AML-193 (cell line): ENCODE measurements around the gene CPT1A.

Experiments used
- DNase-seq, 2 experiments: peaks; one replicate each; lab custom pipeline; 2025; lab: John Stamatoyannopoulos, UW

Gene CPT1A

DNA sequence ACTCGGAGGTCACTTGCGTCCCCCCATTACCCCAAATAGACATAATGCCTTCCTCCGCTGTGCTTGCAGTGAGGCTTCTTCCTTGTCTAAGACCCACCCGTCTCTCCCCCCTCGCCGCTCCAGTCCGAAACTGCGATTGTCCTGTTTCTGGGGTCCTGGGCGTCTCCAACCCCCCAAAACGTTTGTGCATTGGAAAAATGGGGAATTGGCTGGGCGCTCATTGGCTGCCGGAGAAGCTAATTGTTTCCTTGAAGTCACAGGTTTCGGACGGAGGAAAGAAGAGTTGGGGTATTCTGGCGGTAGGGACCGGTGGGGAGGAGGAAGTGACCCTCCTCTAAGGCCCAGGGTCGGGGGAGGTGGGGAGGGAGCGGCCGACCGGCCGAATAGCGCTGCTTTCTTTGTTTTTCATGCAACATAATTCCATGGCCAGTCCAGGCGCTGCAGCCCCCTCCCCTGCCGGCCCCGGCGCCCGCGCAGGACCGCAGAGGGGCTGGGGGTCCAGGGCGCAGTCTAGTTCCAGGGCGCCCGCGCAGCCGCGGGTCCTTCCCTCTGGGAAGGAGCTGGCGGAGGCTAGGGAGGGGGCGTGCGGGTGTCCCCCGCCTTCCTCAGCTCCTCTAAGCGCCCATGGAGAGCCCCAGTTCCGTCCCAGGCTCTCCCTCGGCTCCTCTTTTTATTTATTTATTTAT is 12.7 kb upstream of the CPT1A start:
- no peak for DNase-seq

DNA sequence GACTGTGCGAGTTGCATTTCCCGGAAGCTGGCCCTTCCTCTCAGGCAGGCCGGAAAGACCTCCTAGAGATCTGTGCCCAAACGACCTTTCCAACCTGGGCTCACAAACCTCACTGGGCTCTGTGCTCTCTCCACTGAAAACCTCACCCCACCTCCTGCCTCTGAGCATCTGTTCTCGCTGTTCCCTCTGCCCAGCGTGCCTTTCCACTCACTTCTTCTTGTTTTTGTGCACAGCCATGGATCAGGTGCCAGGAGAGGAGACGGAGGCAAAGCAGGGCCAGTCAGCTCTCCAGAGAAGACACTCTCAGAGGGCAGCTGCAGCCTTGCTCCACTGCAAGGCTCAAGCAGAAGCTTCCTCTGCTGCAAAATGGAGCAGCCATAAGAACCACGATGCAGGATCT is 10.9 kb upstream of the CPT1A start:
- DNase-seq, result no peak

DNA sequence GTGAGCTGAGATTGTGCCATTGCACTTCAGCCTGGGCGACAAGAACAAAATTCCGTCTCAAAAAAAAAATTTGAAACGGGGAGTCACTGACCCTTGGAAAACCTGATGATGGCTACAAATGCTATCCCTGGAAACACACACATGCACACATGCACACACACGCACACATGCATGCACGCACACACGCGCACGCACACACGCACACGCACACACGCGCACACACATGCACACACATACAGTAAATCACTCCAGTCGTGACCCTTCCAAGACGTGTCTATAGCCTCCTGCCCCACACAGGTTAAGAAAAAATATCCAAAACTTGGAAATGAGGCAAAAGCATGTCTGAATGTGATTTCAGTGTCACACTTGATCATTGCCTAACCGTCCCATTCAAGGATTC is 6.7 kb upstream of the CPT1A start:
- no peak for DNase-seq

DNA sequence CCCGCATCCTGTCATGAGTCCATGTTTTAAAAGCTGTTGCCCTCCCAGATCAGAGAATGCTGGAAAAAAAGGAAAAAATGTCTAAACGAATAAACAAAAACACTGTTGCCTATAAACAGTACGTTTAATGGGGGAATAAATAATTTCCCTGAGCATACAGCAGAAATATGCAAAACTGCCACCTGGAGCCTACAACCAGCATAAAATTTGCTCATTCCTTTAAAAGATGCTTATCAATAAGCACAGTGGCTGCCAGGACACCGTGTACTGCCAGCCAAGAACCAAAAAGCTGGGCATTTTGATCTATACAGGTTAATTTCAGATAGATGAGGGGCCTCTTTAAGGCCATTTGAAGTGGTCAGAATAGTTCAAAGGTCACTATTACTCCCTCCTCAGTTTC is 5.7 kb upstream of the CPT1A start:
- no peak for DNase-seq

DNA sequence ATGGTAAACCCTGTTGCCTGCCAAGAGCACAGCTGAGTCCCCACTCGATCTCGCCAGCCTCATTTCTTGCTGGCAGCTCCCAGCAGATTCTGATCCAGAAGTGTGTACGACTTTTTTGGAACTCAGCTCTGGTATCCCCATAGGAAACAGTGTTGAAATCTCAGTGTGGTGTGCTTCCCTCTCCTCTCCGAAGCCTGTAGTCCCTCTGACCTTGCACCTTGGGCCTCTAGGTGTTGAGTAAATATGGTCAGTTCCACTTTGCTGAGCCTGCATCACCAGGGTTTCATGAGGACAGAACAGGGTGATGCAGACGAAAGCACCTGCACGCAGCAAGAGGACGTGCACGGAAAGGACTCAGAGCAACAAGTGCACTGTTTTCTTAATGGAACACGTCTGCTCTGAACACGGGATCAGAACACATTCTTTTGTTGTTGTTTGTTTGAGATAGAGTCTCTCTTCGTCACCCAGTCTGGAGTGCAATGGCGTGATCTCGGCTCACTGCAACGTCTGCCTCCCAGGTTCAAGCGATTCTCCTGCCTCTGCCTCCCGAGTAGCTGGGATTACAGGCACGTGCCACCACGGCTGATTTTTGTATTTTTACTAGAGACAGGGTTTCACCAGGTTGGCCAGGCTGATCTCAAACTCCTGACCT is 3.8 kb upstream of the CPT1A start:
- no peak for DNase-seq

DNA sequence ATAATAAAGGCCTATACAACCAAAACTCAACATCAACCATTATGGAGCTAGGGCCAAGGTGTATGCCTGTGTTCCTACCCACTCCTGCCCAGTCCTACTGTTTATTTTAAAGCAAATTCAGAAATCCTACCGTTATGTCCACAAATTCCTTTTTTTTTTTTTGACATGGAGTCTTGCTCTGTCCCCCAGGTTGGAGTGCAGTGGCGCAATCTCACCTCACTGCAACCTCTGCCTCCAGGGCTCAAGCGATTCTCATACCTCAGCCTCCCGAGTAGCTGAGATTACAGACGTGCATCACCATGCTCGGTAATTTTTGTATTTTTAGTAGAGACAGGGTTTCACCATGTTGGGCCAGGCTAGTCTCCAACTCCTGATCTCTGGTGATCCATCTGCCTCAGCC is 3.1 kb upstream of the CPT1A start:
- no peak for DNase-seq

DNA sequence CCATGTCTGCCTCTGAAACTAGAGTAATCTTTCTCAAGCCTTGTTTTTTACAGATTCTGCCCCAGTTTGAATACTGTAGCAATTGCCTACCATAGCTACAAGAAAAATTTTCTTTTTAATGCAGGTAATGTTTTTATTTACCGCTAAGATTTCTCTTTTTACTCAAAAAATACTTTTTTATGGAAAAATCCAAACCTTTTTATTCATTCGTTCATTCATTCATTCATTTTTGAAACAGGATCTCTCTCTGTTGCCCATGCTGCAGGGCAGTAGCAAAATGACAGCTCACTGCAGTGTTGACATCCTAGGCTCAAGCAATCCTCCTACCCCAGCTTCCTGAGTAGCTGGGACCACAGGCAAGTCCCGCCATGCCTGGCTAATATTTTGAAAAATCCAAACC is 2.7 kb upstream of the CPT1A start:
- peak in 1 of 2 experiments; percentile 14 for DNase-seq

DNA sequence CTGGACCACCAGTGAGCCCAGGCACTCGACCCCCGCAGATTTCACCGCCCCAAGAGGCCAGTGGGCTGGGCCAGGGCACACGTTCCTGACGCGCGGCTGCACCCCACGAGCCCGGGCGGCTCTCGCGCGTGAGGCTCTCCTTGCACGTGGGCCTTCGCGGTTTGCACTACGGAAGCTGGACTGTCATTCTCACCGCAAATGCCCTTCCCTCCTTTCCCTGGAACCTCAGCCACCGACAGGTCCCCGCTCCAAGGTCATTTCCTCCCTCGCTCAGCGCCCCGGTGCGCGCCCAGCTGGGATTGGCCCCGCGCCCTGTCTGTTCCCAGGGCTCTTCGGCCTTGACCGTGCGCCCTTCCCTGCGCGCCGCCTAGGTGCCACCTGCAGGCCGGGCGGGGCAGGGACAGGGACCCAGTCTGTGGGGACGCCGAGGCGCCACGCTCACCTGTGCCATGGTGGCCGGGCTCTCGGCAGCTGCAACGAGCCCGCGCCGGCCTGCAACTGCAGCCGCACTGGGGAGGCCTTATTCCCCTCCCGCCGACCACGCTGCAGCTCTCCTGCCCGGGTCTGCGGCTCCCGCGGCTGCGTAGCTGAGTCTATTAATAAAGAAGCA is 2.1 kb upstream of the CPT1A start:
- DNase-seq, result peak; percentile 75 to 76

DNA sequence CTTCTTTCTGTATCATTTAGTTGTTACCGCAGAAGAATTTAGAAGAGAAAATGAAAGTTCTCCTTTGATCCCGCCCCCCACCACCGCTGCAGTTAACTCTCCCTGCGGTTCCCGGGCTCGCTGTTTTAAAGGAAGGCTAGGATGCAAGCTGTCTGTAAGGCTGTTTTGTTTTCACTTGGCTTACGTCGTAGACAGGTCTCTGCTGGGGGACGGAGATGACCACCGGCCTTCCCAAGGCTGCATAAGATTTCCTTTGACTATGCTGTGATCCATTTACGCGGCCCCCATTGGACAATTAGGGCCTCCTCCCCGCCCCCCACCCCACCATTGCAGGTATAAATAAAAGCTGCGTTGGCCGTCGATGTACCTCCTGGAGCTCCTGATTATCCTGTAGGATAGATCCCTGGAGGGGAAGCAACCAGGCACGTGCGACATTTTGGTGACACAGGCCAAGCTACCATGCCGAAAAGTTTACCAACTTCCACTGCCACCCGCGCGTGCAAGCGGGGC is 1.4 kb upstream of the CPT1A start:
- peak; percentile 40 to 50 for DNase-seq

DNA sequence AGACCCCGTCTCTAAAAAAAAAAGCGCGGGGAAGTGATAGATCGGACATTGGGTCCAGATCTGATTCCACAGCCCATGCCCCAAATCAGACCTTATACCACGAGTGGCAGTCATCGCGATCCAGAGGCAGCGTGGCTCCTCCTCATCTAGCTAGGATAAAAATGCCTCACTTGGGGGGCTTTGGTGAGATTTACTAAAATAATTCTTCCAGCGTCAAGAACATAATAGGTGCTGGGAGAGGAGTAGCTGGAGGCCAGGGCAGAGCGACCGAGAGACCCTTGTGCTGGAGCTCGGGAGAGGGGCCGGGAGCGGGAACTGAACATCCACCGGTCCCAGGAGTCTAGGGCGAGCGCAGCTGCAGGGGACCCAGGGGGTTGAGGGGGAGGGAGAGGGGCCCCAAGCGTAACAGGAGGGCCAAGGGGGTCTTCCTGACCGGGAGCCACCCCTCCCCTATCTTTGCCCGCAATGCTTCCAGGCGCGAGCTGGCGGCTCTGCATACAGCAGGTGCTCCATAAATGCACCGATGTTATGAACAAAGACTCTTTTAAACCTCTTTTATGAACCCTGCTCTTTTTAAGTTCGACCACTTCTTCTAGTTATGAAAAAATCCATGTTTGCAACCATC is 823 bp upstream of the CPT1A start:
- DNase-seq, result no peak

DNA sequence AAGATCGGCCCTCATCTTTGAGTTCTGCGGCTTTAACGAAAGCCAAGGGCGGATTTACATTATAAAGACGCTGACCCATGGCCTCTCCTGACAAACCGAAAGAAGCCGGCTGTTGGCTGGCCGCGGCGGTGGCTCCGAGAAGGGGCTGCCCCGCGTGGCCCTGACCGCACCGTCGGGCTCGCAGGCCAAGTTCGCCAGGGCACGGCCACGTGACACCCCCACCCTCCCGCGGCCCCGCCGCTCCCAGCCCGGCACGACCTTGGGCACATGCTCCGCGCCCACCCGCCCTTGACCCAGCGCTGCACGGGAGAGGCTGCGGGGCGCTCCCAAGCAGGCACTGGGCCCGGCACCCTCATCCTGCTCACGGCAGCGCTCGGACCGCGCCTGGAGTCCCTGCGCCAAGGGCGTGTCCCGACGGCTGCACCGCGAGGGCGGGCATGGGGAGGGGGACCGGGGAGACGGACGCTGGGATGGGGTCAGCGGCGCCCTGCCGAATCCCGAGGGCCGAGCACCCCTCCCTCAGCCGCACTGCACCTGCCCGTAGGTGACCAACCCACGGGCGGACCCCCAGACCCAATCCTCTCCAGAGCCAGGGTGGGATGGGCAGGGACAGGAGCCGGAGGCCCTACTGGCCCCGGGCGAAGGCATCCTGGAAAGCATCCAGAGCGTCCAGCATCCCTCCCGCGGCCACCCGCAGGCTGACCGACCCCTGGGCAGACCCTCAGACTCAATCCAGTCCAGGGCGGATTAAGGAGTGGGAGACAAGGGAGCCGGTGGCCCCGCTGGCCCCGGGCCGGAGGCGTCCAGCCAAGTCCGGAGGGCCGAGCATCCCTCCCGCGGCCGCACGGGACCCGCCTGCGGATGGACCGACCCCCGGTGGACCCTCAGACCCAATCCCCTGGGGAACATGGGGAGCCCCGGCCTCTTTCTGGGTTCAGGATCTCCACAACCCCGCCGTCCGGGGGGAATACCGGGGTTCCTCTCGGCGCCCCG is 759 bp downstream of the CPT1A start:
- DNase-seq, result peak; percentile 23 to 28

DNA sequence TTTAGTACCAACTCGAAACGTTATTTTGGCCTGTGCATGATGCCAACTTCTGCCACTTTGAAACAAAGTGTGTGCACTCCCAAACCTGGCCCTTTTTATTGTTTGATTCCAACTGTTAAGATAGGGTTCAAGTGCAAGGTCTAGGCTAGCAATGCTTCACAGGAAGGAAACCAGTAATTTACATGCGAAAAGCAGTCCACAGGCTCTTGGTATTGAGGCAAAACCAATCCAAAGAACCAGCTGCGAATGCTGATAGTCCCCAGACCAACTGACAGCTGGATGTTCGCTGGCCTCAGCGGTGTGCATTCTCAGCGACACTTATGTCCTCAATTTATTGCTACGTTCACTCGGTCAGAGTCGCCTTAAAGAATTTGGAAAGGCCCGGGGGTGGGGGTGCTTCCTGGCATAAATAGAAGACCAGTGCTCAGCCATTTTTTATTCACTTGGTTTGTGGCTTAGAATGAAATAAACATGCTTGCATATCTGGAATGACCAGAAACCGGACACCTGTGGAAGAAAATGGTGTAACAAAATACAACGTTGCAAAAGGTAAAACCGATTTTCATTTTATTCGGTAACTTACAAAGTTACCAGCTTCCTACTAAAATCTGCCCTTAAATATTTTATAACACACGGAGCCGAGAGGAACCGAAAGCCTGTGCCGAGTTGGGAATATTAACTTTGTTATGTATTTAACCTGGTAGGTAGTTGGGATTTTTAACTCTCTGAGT is 1.6 kb downstream of the CPT1A start:
- DNase-seq, result no peak

DNA sequence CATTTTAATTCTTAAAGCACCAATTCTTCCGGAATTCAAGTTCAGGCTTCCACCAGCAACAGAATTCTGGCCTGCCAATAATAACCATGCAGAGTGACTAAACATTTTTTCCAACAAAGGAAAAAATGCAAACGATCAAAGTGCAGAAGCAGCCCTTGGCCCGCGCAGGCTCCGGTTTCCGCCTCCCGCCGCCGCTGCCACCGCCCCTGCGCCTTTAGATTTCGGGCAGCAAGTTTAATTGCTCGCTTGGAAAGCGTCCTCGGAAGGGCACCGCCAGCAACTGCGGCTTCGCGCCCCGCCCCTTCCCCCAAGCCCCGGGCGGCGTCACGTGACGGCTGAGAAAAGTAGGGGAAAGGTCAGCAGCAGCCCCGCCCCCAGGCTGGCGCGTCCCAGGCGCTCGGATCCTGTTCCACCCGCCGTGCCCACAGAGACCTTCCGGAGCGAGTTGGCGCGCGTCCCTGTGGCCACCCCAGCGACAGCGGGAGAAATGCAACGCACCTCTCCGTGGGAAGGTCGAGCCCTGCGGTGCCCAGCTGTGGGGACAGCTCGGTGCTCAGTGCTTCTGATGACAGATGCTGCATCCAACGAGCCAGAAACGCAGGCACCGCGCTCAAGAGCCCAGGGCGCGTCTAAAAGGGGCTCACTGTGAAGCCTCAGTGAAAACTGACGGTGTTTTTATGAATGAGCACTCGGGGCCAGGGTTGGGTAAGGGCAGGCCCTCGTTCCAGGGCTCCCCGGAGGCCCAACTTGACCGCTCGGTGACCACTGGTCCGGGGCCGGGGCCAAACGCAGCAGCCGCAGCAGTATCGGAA is 2.5 kb downstream of the CPT1A start:
- DNase-seq, result peak; percentile 87 to 92

DNA sequence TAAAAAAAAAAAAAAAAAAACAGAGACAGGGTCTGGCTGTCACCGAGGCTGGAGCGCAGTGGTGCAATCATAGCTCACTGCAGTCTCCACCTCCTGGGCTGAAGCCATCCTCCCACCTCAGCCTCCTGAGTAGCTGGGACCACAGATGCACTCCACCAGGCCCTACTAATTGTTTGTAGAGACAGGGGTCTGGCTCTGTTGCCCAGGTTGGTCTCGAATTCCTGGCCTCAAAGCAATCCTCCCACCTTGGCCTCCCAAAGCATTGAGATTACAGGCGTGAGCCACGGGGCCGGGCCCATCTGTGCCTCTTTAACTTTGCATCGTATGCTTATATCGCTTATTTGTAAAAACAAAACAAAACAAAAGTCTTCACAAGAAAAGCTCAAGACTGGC is 3.1 kb downstream of the CPT1A start:
- DNase-seq, result peak in 1 of 2 experiments; percentile 28

DNA sequence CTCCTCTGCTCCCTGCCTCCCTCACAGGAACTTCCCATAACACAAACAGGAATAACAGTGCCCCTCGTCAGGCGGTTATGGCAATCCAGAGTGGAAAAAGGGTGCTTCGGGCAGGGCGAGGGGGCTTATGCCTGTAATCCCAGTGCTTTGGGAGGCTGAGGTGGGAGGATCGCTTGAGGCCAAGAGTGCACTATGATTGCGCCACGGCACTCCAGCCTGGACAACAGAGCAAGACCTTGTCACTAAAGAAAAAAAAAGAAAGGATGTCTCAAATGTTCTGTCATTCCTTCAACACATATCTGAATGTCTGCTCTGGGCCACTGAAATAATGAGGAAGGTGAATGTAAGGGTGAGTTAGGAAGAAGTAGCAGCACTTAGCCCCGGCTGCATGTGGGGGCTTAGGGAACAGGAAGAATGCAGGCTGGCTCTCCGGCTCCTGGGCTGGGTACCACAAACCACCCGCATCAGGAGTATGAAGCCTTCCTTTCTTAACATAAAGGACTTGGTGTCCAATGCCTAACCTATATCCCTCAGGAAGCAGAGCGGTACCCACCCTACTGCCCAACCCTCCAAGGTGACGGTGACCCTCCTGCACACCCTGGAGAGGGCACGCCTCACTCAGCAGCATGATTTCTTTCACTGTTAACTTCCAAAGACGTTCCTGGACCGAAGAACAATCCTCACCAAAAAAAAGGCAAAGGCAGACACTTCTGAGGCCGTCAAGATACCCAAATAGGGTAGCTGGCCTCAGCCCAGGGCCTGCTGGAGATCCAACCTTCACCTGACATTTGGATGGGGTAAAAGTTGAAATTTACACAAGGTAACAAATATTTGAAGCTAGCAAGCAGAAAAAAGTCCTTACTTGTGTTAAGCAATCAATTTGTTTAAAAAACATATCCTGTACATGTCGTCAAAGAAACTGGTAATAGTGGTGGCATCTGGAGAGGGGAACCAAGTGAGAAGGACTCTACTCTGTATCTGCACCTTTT is 3.8 kb downstream of the CPT1A start:
- DNase-seq, result no peak

DNA sequence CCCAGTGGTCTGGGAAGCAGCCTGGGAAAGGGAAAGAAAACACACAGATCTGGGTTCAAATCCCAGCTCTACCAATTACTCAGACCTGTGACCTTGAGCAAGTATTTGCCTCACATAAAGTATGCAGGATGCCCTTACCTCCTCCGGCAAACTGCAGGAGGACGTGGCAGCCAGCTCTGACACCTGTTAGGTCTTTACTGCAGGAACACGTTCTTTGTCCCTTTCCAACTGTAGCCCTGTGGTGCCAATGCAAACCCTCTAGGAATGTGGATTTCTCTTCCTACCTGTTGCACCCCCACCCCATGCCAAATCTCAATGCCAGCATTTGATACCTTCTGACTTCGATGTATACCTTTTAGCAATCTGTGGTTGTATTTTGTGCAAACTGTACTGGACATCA is 6.0 kb downstream of the CPT1A start:
- DNase-seq, result no peak

DNA sequence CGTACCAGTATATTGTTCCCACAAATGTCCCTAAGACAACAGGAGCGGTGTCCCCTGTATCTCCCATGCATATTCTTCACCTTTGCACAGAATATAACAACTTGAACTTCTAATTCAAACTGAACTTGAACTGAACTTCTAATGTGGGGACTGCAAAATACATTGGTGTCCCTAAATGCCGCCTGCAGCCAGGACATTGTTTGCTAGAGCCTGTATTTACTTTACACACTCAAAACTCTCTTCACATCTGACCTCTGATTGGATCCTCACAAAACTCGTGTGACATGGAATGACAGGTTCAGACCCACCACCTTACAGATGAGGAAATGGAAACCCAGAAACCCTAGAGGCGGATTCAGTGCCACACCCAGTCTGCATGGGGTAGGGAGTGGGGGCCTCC is 6.4 kb downstream of the CPT1A start:
- no peak for DNase-seq

DNA sequence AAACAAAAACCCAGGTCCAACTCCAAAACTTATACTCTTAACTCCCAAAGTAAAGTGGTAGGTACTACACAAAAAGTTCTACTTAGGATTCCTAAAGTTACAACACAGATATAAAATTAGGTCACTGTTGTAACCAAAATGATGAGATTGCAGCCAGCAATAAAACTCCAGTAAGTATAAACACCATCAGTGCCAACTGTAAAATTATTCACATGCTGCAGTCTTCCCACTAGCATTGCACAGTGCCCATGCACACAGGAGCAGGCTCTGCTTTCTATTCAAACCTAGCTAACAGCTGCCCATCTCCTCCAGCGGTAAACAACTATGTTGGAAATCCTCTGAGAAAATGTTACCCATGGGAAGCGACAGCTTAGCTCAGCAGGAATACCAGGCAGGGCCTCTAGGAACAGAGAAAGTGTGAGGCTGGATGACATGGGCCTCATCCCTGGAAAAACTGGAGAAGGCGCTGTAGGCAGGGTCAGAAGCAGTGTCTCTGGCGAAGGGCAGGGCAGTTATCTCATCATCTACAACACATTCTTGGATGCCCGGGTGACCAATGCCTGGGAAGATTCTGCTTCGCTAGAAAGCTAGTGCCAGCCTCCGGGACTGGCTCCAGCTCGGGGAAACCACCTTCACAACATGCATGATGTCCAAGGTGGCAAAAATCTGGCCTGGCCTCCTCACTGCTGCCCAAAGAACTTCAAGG is 9.1 kb downstream of the CPT1A start:
- no peak for DNase-seq
